LNCAP (cell line): Measurements from ENCODE around the gene TLCD5.
A peak's percentile ranks its signal among the peaks of the same experiment; 100 is the strongest.

Source experiments
- TF ChIP-seq, protein P1 (sequence below): fragments of 450-650 bp; IDR thresholded peaks from 2 replicates; pipeline ENCODE4 v1.5.1; 2017; ENCODE audit warnings: mild to moderate bottlenecking

The TLCD5 gene

GRCh38 chr11:120334894-120335462 lies 9.9 kb downstream of the TLCD5 start:
- TF ChIP-seq, protein P1, sequence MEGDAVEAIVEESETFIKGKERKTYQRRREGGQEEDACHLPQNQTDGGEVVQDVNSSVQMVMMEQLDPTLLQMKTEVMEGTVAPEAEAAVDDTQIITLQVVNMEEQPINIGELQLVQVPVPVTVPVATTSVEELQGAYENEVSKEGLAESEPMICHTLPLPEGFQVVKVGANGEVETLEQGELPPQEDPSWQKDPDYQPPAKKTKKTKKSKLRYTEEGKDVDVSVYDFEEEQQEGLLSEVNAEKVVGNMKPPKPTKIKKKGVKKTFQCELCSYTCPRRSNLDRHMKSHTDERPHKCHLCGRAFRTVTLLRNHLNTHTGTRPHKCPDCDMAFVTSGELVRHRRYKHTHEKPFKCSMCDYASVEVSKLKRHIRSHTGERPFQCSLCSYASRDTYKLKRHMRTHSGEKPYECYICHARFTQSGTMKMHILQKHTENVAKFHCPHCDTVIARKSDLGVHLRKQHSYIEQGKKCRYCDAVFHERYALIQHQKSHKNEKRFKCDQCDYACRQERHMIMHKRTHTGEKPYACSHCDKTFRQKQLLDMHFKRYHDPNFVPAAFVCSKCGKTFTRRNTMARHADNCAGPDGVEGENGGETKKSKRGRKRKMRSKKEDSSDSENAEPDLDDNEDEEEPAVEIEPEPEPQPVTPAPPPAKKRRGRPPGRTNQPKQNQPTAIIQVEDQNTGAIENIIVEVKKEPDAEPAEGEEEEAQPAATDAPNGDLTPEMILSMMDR = peak; percentile 45

- TF ChIP-seq, protein P1 = no peak
Measured at GRCh38 chr11:120335556-120335907, 10.4 kb downstream of the TLCD5 start.

DNA sequence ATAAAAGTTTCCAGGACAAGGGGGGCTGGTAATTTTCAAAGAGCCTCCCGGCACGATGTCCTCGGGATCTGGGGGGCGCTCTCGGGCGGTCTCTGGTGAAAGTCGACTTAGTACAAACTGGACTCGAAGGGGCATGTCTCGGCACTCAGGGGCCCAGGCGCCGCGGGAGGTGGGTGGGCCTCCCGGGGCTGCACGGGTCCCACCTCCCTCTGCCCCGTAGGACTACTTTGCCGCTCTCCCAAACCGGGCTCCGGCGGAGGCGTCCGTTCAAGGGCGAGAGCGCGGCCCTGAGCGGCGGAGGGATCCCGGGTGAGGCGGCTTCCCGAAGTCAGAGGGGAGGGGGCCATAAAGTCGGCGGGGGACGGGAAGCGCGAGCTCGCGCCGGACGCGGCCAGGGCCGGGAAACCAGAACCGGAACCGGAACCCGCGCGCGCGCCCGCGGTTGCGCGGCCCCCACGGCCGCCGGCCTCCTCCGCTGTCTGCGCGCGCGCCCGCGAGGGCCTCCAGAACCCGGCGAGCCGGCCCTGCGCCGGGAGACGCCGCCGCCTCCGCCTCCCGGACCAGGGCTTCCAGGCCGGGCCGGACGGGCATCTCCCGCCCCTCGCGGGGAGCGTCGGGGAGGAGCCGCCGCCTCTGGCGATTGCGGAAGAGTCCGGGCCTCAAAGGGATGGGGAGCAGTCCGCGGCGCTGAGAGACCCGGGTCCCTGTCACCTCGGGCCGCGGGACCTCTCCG lies 11.0 kb downstream of the TLCD5 start, which contains the start of gene ARHGEF12:
TSS of gene ARHGEF12 (plus strand) at position 506 of the 733 bp plus-strand sequence. CDS start 831 bp downstream, outside the sequence.
- TF ChIP-seq, protein P1 = peak; percentile 73

DNA sequence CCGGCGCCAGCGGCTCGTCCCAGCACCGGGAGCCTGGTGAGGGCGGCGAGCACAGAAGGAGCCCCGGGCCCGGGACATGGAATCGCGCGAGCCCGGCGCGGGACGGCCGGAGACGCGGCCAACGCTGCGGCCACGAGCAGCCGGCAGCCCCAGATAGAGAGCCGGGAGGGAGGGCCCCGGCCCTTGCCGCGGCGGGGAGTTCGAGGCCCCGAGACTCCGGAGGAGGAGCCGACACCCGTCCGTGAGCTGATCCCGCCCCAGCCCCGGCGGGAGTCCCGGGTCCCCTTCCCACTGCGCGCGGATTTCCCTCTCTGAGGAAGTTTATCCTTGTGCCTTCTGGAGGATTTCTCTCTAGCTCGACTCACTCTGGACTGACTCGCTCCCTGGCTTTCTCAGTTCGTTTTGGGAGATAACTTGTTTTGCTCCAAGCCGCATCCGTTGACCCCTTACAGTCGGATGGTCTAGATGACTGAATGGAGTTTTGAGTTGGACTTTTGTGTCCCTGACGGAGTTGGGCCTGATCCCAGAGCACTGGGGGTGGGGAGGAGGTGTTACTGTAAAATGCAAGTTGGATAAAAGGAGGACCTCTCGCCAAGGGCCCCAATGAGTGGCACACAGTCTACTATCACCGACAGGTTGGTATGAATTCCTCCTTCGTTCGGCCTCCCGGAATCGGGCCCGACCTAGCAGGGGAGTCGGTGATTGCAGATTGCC lies 11.7 kb downstream of the TLCD5 start:
- TF ChIP-seq, protein P1 = no peak

- TF ChIP-seq, protein P1 = no peak
Measured at GRCh38 chr11:120337355-120338106, 12.4 kb downstream of the TLCD5 start.

GRCh38 chr11:120338107-120338933 lies 13.2 kb downstream of the TLCD5 start:
- TF ChIP-seq, protein P1 = no peak
